22Rv1 (cell line): Measurements from ENCODE around the gene BPIFB4.
"Not testable (repeated sequence)": the region's sequence is repeated elsewhere in the genome, so short reads cannot be mapped to it uniquely, and the experiment has no call there.

Experiments
- CTCF ChIP-seq: fragments of 450-650 bp; IDR thresholded peaks from 2 replicates; pipeline ENCODE4 v1.5.1; 2017; ENCODE audit warnings: mild to moderate bottlenecking
- ZFX ChIP-seq: fragments of 450-650 bp; IDR thresholded peaks from 2 replicates; pipeline ENCODE4 v1.6.1; 2017; ENCODE audit warnings: antibody characterized with exemption, borderline replicate concordance

GRCh38 chr20:33045129-33045721 is 34.2 kb upstream of the BPIFB4 start:
- not testable (repeated sequence) for TF ChIP-seq CTCF, ZFX
